Measurements from ENCODE around the gene DDX27. TPM values are rescaled to one million over a fixed set of nuclear protein-coding genes. Genes with fewer than 3 reads are reported as not detected.

DDX27 gene
- total RNA-seq (10 to 100 TPM; 30.4 to 44.9 (median 36.8) TPM), polyA plus RNA-seq (10 to 100 TPM; 33.7 to 39.5 TPM)
- long read RNA-seq, donor 1, transcript DDX27-207 (21 exons, 2,693 nt) = major isoform, 148 of 458 reads
- long read RNA-seq, donor 1, partial matches to known transcripts = 264 of 458 reads
- long read RNA-seq, donor 1, other reads (novel, unspliced or antisense) = 46 of 458 reads
- long read RNA-seq, donor 2, transcript DDX27-207 (21 exons, 2,693 nt) = major isoform, 7 of 42 reads
- long read RNA-seq, donor 2, partial matches to known transcripts = 35 of 42 reads
- long read RNA-seq, donor 2, other reads (novel, unspliced or antisense) = 0 of 42 reads
- long read RNA-seq, donor 3, transcript DDX27-207 (21 exons, 2,693 nt) = major isoform, 125 of 160 reads
- long read RNA-seq, donor 3, partial matches to known transcripts = 9 of 160 reads
- long read RNA-seq, donor 3, other reads (novel, unspliced or antisense) = 26 of 160 reads

- H3K27me3 ChIP-seq = no peaks in the 10 kb centered on the region
- peak within 1 kb of the TSS; percentile 84 for H3K4me3 ChIP-seq
- DNase-seq = peak; percentile 95 to 99 (median 98)
- H3K27ac ChIP-seq = peak within 1 kb of the TSS; percentile 5 to 68
- TF ChIP-seq EP300 (IDR thresholded peaks at IDR 0.05) (peak; percentile 89), CTCF (IDR thresholded peaks at IDR 0.05) (no peak), POLR2A (IDR thresholded peaks at IDR 0.05) (peak; percentile 93)
- H3K4me1 ChIP-seq (ENCODE audit: insufficient read depth) = peaks cover 4% of the 10 kb centered on the region
- no peaks in the 10 kb centered on the region for H3K36me3 ChIP-seq
- no peaks in the 10 kb centered on the region for H3K9me3 ChIP-seq
- intact Hi-C loops (cut with DNase I) = loop anchor here in 2 of 4 donors (5.0 kb wide), 1 partner anchor 87 kb away; no protein-coding TSS in a partner anchor
- 0% methylated on average over 46 of the region's 46 CpGs for whole genome bisulfite sequencing, 3 donors
Measured at GRCh38 chr20:49219091-49219923, at the start of gene DDX27. DDX27 (plus strand) TSS chr20:49219416; CDS start chr20:49219449, 33 bp downstream.

- H3K27me3 ChIP-seq = no peaks in the 10 kb centered on the region
- H3K4me1 ChIP-seq (ENCODE audit: insufficient read depth) = no peaks in the 10 kb centered on the region
- DNase-seq = no peak
- no peak overlapping the region for H3K4me3 ChIP-seq
- no peak for TF ChIP-seq POLR2A (IDR thresholded peaks at IDR 0.05)
- no peak for TF ChIP-seq CTCF (IDR thresholded peaks at IDR 0.05)
- TF ChIP-seq EP300 (IDR thresholded peaks at IDR 0.05) = no peak
- intact Hi-C loops (cut with DNase I) = no loop called here
- H3K36me3 ChIP-seq = no peaks in the 10 kb centered on the region
- 69 to 94% (median 91%) methylated on average over 2 of the region's 2 CpGs for WGBS, 3 donors
- no peaks in the 10 kb centered on the region for H3K9me3 ChIP-seq
- H3K27ac ChIP-seq = no peak overlapping the region
Measured at GRCh38 chr20:49169547-49169946, 49.7 kb upstream of the DDX27 start.

GRCh38 chr20:49170714-49171113 is 48.5 kb upstream of the DDX27 start:
- WGBS, 3 donors = 92 to 94% (median 94%) methylated on average over 2 of the region's 2 CpGs
- Histone ChIP-seq H3K36me3 (no peaks in the 10 kb centered on the region), H3K4me1 (ENCODE audit: insufficient read depth) (no peaks in the 10 kb centered on the region), H3K27me3 (no peaks in the 10 kb centered on the region), H3K27ac (no peak overlapping the region), H3K9me3 (no peaks in the 10 kb centered on the region), H3K4me3 (no peak overlapping the region)
- no peak for DNase-seq
- intact Hi-C loops (cut with DNase I) = no loop called here
- no peak for TF ChIP-seq EP300 (IDR thresholded peaks at IDR 0.05)
- no peak for TF ChIP-seq CTCF (IDR thresholded peaks at IDR 0.05)
- TF ChIP-seq POLR2A (IDR thresholded peaks at IDR 0.05) = no peak

- H3K27ac ChIP-seq = no peak overlapping the region
- H3K4me3 ChIP-seq = no peak overlapping the region
- H3K36me3 ChIP-seq = no peaks in the 10 kb centered on the region
- no peaks in the 10 kb centered on the region for H3K27me3 ChIP-seq
- intact Hi-C loops (cut with DNase I) = no loop called here
- H3K9me3 ChIP-seq = no peaks in the 10 kb centered on the region
- no peaks in the 10 kb centered on the region for H3K4me1 ChIP-seq (ENCODE audit: insufficient read depth)
- DNase-seq = peak in 1 of 5 donors; percentile 7
- TF ChIP-seq EP300 (IDR thresholded peaks at IDR 0.05) = no peak
- no peak for TF ChIP-seq CTCF (IDR thresholded peaks at IDR 0.05)
- no peak for TF ChIP-seq POLR2A (IDR thresholded peaks at IDR 0.05)
Measured at GRCh38 chr20:49171909-49172308, 47.3 kb upstream of the DDX27 start.

All from ovary (tissue), 10 donors.